Measurements from ENCODE around the gene MAP3K7. TPM values are rescaled to one million over a fixed set of nuclear protein-coding genes. Genes with fewer than 3 reads are reported as not detected.

The MAP3K7 gene
- total RNA-seq, 1 donor from 2014 or later, result 40.5 TPM

- H3K27me3 Mint-ChIP-seq (ENCODE audit: unreplicated experiment), result no peaks in the 10 kb centered on the region
- peaks cover 10% of the 10 kb centered on the region for H3K36me3 Mint-ChIP-seq (ENCODE audit: low read depth, unreplicated experiment)
- H3K9me3 Mint-ChIP-seq (ENCODE audit: unreplicated experiment), result no peaks in the 10 kb centered on the region
- no peak for DNase-seq (ENCODE audit: low spot score)
- no peak overlapping the region for H3K27ac Mint-ChIP-seq (ENCODE audit: unreplicated experiment)
- peaks cover under 1% of the 10 kb centered on the region for H3K4me1 Mint-ChIP-seq (ENCODE audit: unreplicated experiment)
- no peak overlapping the region for H3K4me3 Mint-ChIP-seq (ENCODE audit: unreplicated experiment)
- no peak for TF ChIP-seq CTCF (IDR thresholded peaks at IDR 0.05; ENCODE audit: unreplicated experiment)
Observed at GRCh38 chr6:90516074-90516660, 70.7 kb downstream of the MAP3K7 start.

- no peak for TF ChIP-seq CTCF (IDR thresholded peaks at IDR 0.05; ENCODE audit: unreplicated experiment)
- Mint-ChIP-seq H3K9me3 (ENCODE audit: unreplicated experiment) (no peaks in the 10 kb centered on the region), H3K36me3 (ENCODE audit: low read depth, unreplicated experiment) (peaks cover 10% of the 10 kb centered on the region), H3K4me1 (ENCODE audit: unreplicated experiment) (peaks cover 9% of the 10 kb centered on the region), H3K27ac (ENCODE audit: unreplicated experiment) (no peak overlapping the region), H3K4me3 (ENCODE audit: unreplicated experiment) (no peak overlapping the region), H3K27me3 (ENCODE audit: unreplicated experiment) (no peaks in the 10 kb centered on the region)
- no peak for DNase-seq (ENCODE audit: low spot score)
Observed at GRCh38 chr6:90514496-90514895, 72.4 kb downstream of the MAP3K7 start.

- TF ChIP-seq CTCF (IDR thresholded peaks at IDR 0.05; ENCODE audit: unreplicated experiment), result no peak
- no peak for DNase-seq (ENCODE audit: low spot score)
- Mint-ChIP-seq H3K9me3 (ENCODE audit: unreplicated experiment) (no peaks in the 10 kb centered on the region), H3K27me3 (ENCODE audit: unreplicated experiment) (no peaks in the 10 kb centered on the region), H3K27ac (ENCODE audit: unreplicated experiment) (no peak overlapping the region), H3K4me1 (ENCODE audit: unreplicated experiment) (peaks cover 9% of the 10 kb centered on the region), H3K36me3 (ENCODE audit: low read depth, unreplicated experiment) (peaks cover 6% of the 10 kb centered on the region), H3K4me3 (ENCODE audit: unreplicated experiment) (no peak overlapping the region)
Observed at GRCh38 chr6:90508753-90509152, 78.1 kb downstream of the MAP3K7 start.

- no peaks in the 10 kb centered on the region for H3K9me3 Mint-ChIP-seq (ENCODE audit: unreplicated experiment)
- H3K4me1 Mint-ChIP-seq (ENCODE audit: unreplicated experiment), result peaks cover 17% of the 10 kb centered on the region
- H3K27ac Mint-ChIP-seq (ENCODE audit: unreplicated experiment), result no peak overlapping the region
Observed at GRCh38 chr6:90502866-90503407, 83.9 kb downstream of the MAP3K7 start.

More at GRCh38 chr6:90502866-90503407, 83.9 kb downstream of the MAP3K7 start:
- no peak for DNase-seq (ENCODE audit: low spot score)
- TF ChIP-seq CTCF (IDR thresholded peaks at IDR 0.05; ENCODE audit: unreplicated experiment), result no peak
- Mint-ChIP-seq H3K27me3 (ENCODE audit: unreplicated experiment) (peaks cover 2% of the 10 kb centered on the region), H3K4me3 (ENCODE audit: unreplicated experiment) (no peak overlapping the region), H3K36me3 (ENCODE audit: low read depth, unreplicated experiment) (no peaks in the 10 kb centered on the region)
